GM23338 (cell line): ENCODE measurements around the gene RPL39L. TPM values are rescaled to one million over a fixed set of nuclear protein-coding genes. Genes with fewer than 3 reads are reported as not detected.
A peak's percentile ranks its signal among the peaks of the same experiment; 100 is the strongest.

Source experiments
- ATAC-seq: fragments of 200-7000 bp; cut with Tn5 transposase; 3 replicates; pipeline ENCODE4 v1.9.1; 2020
- DNase-seq: peaks from one replicate; pipeline ENCODE4 v3.0.0-alpha.2; 2015; ENCODE audit warnings: low spot score
- H2AFZ ChIP-seq: fragments of 200-600 bp; sonication (generic); 2 replicates; pipeline ENCODE4 v1.8.0; 2016; ENCODE audit warnings: antibody characterized with exemption, mild to moderate bottlenecking, moderate library complexity
- H3F3A ChIP-seq: fragments of 200-600 bp; sonication (generic); replicated peaks from 2 replicates; pipeline ENCODE4 v1.8.0; 2017; ENCODE audit warnings: antibody characterized with exemption, mixed run types, low read depth
- H3K27ac ChIP-seq: fragments of 200-600 bp; sonication (generic); 2 replicates; pipeline ENCODE4 v1.6.1; 2016; ENCODE audit warnings: low read depth
- H3K27me3 ChIP-seq: fragments of 200-600 bp; sonication (generic); 2 replicates; pipeline ENCODE4 v1.8.0; 2016; ENCODE audit warnings: mild to moderate bottlenecking, mixed run types, moderate library complexity; ENCODE audit not compliant: insufficient read depth
- H3K36me3 ChIP-seq: fragments of 200-600 bp; sonication (generic); 2 replicates; pipeline ENCODE4 v1.8.0; 2016; ENCODE audit warnings: mild to moderate bottlenecking; ENCODE audit not compliant: insufficient read depth
- H3K4me1 ChIP-seq: fragments of 200-600 bp; sonication (generic); 2 replicates; pipeline ENCODE4 v1.8.0; 2016; ENCODE audit warnings: mild to moderate bottlenecking, moderate library complexity; ENCODE audit not compliant: insufficient read depth
- H3K4me2 ChIP-seq: fragments of 200-600 bp; sonication (generic); 2 replicates; pipeline ENCODE4 v1.7.1; 2017; ENCODE audit warnings: mixed run types
- H3K4me3 ChIP-seq: fragments of 200-600 bp; sonication (generic); 2 replicates; pipeline ENCODE4 v1.6.1; 2016; ENCODE audit warnings: mixed run types
- H3K79me2 ChIP-seq: fragments of 200-600 bp; sonication (generic); replicated peaks from 2 replicates; pipeline ENCODE4 v1.8.0; 2017; ENCODE audit warnings: mild to moderate bottlenecking; ENCODE audit not compliant: insufficient read depth
- H3K9me2 ChIP-seq: fragments of 200-600 bp; sonication (generic); 2 replicates; pipeline ENCODE4 v1.8.0; 2017; ENCODE audit not compliant: insufficient read depth
- H4K20me1 ChIP-seq: fragments of 200-600 bp; sonication (generic); replicated peaks from 2 replicates; pipeline ENCODE4 v1.8.0; 2017; ENCODE audit warnings: mild to moderate bottlenecking; ENCODE audit not compliant: insufficient read depth
- H3K27ac Mint-ChIP-seq: 2 replicates; pipeline ENCODE4 v1.8.0; 2020; ENCODE audit warnings: inconsistent platforms, mild to moderate bottlenecking, moderate library complexity, mixed read lengths
- H3K27me3 Mint-ChIP-seq: 3 replicates; pipeline ENCODE4 v1.8.0; 2022; ENCODE audit warnings: low read depth, mild to moderate bottlenecking, moderate library complexity, mixed read lengths, inconsistent platforms; ENCODE audit not compliant: insufficient read depth, poor library complexity
- H3K36me3 Mint-ChIP-seq: 3 replicates; pipeline ENCODE4 v1.8.0; 2021; ENCODE audit warnings: low read depth, mild to moderate bottlenecking, inconsistent platforms, moderate library complexity, mixed read lengths
- H3K4me1 Mint-ChIP-seq: 3 replicates; pipeline ENCODE4 v1.8.0; 2020; ENCODE audit warnings: mild to moderate bottlenecking, inconsistent platforms, mixed read lengths
- H3K4me3 Mint-ChIP-seq: 3 replicates; pipeline ENCODE4 v1.8.0; 2021; ENCODE audit warnings: moderate library complexity, mild to moderate bottlenecking, inconsistent platforms, mixed read lengths
- H3K9me3 Mint-ChIP-seq: 3 replicates; pipeline ENCODE4 v1.8.0; 2020; ENCODE audit warnings: moderate library complexity, mild to moderate bottlenecking, inconsistent platforms, mixed read lengths
- CREB1 ChIP-seq: fragments of 250-450 bp; sonication (Bioruptor Pico); IDR thresholded peaks from 2 replicates; pipeline ENCODE4 v1.5.0; 2020; ENCODE audit warnings: low read depth, mild to moderate bottlenecking, moderate library complexity
- CTCF ChIP-seq, 2 experiments: fragments of 200-600 bp in 1 of 2; sonication (generic) in 1 of 2; conservative IDR thresholded peaks; 2 replicates each; pipeline versions ENCODE4 v1.5.1 to v1.6.1; 2016 to 2017; ENCODE audit warnings: antibody characterized with exemption in 2 of 2, low read depth in 2 of 2, mild to moderate bottlenecking in 2 of 2, moderate library complexity in 1 of 2
- ETS1 ChIP-seq: IDR thresholded peaks from 2 replicates; pipeline ENCODE4 v1.6.1; 2016; ENCODE audit warnings: antibody characterized with exemption
- EZH2 ChIP-seq: fragments of 200-600 bp; sonication (generic); IDR thresholded peaks from one replicate; pipeline ENCODE4 v1.8.0; 2017; ENCODE audit warnings: antibody characterized with exemption, mild to moderate bottlenecking, low read depth; ENCODE audit not compliant: unreplicated experiment
- JUNB ChIP-seq: IDR thresholded peaks from one replicate; pipeline ENCODE4 v1.6.1; 2016; ENCODE audit warnings: antibody characterized with exemption; ENCODE audit not compliant: unreplicated experiment
- NANOG ChIP-seq: IDR thresholded peaks from 2 replicates; pipeline ENCODE4 v1.6.1; 2016; ENCODE audit warnings: antibody characterized with exemption, borderline replicate concordance
- POLR2AphosphoS5 ChIP-seq: IDR thresholded peaks from 2 replicates; pipeline ENCODE4 v1.6.1; 2016; ENCODE audit warnings: antibody characterized with exemption, low read depth
- REST ChIP-seq: IDR thresholded peaks from one replicate; pipeline ENCODE4 v1.6.1; 2018; ENCODE audit warnings: antibody characterized with exemption; ENCODE audit not compliant: unreplicated experiment
- STAT1 ChIP-seq: IDR thresholded peaks from one replicate; pipeline ENCODE4 v1.6.1; 2016; ENCODE audit warnings: antibody characterized with exemption; ENCODE audit not compliant: unreplicated experiment
- ZNF114 ChIP-seq: fragments of 250-450 bp; sonication (Bioruptor Pico); IDR thresholded peaks from 2 replicates; pipeline ENCODE4 v1.5.0; 2020; ENCODE audit warnings: mild to moderate bottlenecking, moderate library complexity
- polyA plus RNA-seq: library from polyadenylated mRNA; unstranded; fragments of >200 nt; fragmentation: Nextera tagmentation; extraction: Ambion mirVana; gene quantifications from 2 replicates; pipeline ENCODE4 v1.2.1, GENCODE V29; 2016
- total RNA-seq: library from RNA; depleted of rRNA; stranded (reverse); fragments of >200 nt; shearing (Covaris generic); gene quantifications from 2 replicates; pipeline ENCODE4 v1.2.3, GENCODE V29; 2014

The RPL39L gene
- total and polyA plus RNA-seq, 2 experiments from 2014 or later: 70.6 to 155 TPM

GRCh38 chr3:187103251-187103650 lies 36.0 kb downstream of the RPL39L start (continued):
- no peak for TF ChIP-seq ETS1
- no peak for TF ChIP-seq REST
- TF ChIP-seq STAT1: no peak
- no peak for TF ChIP-seq NANOG
- TF ChIP-seq JUNB: no peak

- no peak for ATAC-seq
Observed at GRCh38 chr3:187102073-187102634, 37.1 kb downstream of the RPL39L start.

GRCh38 chr3:187101184-187102072 lies 37.9 kb downstream of the RPL39L start:
- H3K4me1 ChIP-seq: peaks cover 11% of the 10 kb centered on the region; the same call in 1 of the 2 replicates
- Mint-ChIP-seq H3K4me1 (peaks cover 11% of the 10 kb centered on the region), H3K27me3 (peaks cover 2% of the 10 kb centered on the region), H3K36me3 (peaks cover 9% of the 10 kb centered on the region; the same call in 1 of the 3 replicates), H3K9me3 (no peaks in the 10 kb centered on the region), H3K4me3 (no peak overlapping the region), H3K27ac (no peak overlapping the region)
- no peaks in the 10 kb centered on the region for H3K27me3 ChIP-seq
- peaks cover 7% of the 10 kb centered on the region; the same call in 1 of the 2 replicates for H3F3A ChIP-seq
- H3K36me3 ChIP-seq: no peaks in the 10 kb centered on the region
- no peaks in the 10 kb centered on the region for H4K20me1 ChIP-seq
- DNase-seq (no peak), ATAC-seq (peak; percentile 51)
- no peak overlapping the region for H3K27ac ChIP-seq
- H3K9me2 ChIP-seq: no peaks in the 10 kb centered on the region
- H3K79me2 ChIP-seq: no peaks in the 10 kb centered on the region
- no peak overlapping the region for H3K4me2 ChIP-seq
- no peak overlapping the region for H2AFZ ChIP-seq
- H3K4me3 ChIP-seq: no peak overlapping the region
- TF ChIP-seq EZH2 (no peak), NANOG (no peak), CTCF (conservative IDR thresholded peaks at IDR 0.05; ENCODE audit: low read depth in 2 of 2) (no peak), POLR2AphosphoS5 (no peak), JUNB (no peak), REST (no peak), ZNF114 (CRISPR knock-in tag) (no peak), CREB1 (CRISPR knock-in tag) (no peak)

More at GRCh38 chr3:187102073-187102634, 37.1 kb downstream of the RPL39L start:
- Histone ChIP-seq H3K79me2 (no peaks in the 10 kb centered on the region; the same call in 1 of the 2 replicates), H3K36me3 (no peaks in the 10 kb centered on the region), H3K9me2 (no peaks in the 10 kb centered on the region), H3K4me2 (no peak overlapping the region), H4K20me1 (no peaks in the 10 kb centered on the region), H3K27me3 (no peaks in the 10 kb centered on the region), H2AFZ (no peak overlapping the region), H3K4me3 (no peak overlapping the region), H3F3A (peaks cover 7% of the 10 kb centered on the region; the same call in 1 of the 2 replicates), H3K27ac (no peak overlapping the region), H3K4me1 (peaks cover 11% of the 10 kb centered on the region; the same call in 1 of the 2 replicates)
- Mint-ChIP-seq H3K36me3 (peaks cover 9% of the 10 kb centered on the region; the same call in 1 of the 3 replicates), H3K4me1 (peaks cover 11% of the 10 kb centered on the region), H3K4me3 (no peak overlapping the region), H3K9me3 (no peaks in the 10 kb centered on the region), H3K27ac (no peak overlapping the region), H3K27me3 (peaks cover 2% of the 10 kb centered on the region)
- no peak for DNase-seq
- no peak for TF ChIP-seq JUNB
